Naive B cell (primary cell): ENCODE measurements around the gene ZNF436. TPM values are rescaled to one million over a fixed set of nuclear protein-coding genes. Genes with fewer than 3 reads are reported as not detected.

Source experiments
- polyA plus RNA-seq, 6 donors: library from polyadenylated mRNA; unstranded; fragments of 300-500 nt; fragmentation: Illumina TruSeq; gene quantifications; one replicate each; pipeline ENCODE4 v1.2.3, GENCODE V29; 2021; ENCODE audit warnings: low read depth in 6 of 6

ZNF436 gene
- polyA plus RNA-seq, 6 donors from 2014 or later, result 1.5 to 4.4 (median 2.3) TPM; not detected in 1

Other genes starting within 250 kb of the ZNF436 start
- 10 to 100 TPM in 1 of 6 donors, 1 to 10 TPM in 5; 1.3 to 14.1 (median 7.0) TPM for gene LUZP1, start 201.0 kb downstream of the ZNF436 start, polyA plus RNA-seq
- not detected for gene HTR1D, start 152.3 kb downstream of the ZNF436 start, polyA plus RNA-seq
- 100 to 1,000 TPM; 187 to 238 (median 208) TPM for gene HNRNPR, start 25.6 kb downstream of the ZNF436 start, polyA plus RNA-seq
- gene TCEA3, start 54.9 kb upstream of the ZNF436 start, polyA plus RNA-seq, result not detected
- gene ASAP3, start 114.3 kb upstream of the ZNF436 start, polyA plus RNA-seq, result under 1 TPM in 4 of 6 donors, not detected in 2; 0.16 to 0.69 (median 0.58) TPM
- 1 to 10 TPM in 2 of 6 donors, under 1 TPM in 4; 0.06 to 1.7 (median 0.46) TPM for gene E2F2, start 161.4 kb upstream of the ZNF436 start, polyA plus RNA-seq
- 10 to 100 TPM; 23.9 to 52.0 (median 31.2) TPM for gene ID3, start 189.7 kb upstream of the ZNF436 start, polyA plus RNA-seq